SHP77 treated with DMSO at 0.1 percent for 48 hours (cell line): Measurements from ENCODE around the gene TRPC5OS.

Experiments used
- DNase-seq: peaks from one replicate; lab custom pipeline; 2025; lab: John Stamatoyannopoulos, UW

TRPC5OS gene

GRCh38 chrX:111896148-111896547, 20.2 kb downstream of the TRPC5OS start:
- no peak for DNase-seq

- no peak for DNase-seq
Measured at GRCh38 chrX:111914398-111915090, 38.6 kb downstream of the TRPC5OS start.

- DNase-seq, result no peak
Measured at GRCh38 chrX:111917591-111917990, 41.6 kb downstream of the TRPC5OS start.

GRCh38 chrX:111928456-111928855, 52.5 kb downstream of the TRPC5OS start:
- no peak for DNase-seq
